ENCODE data around the gene NFIC.

Gene NFIC

GRCh38 chr19:3513229-3514140, 147.1 kb downstream of the NFIC start:
- no peak for DNase-seq

- DNase-seq, result no peak
These were observed 148.5 kb downstream of the NFIC start for GRCh38 chr19:3514930-3515329.

GRCh38 chr19:3515891-3516422, 149.6 kb downstream of the NFIC start:
- DNase-seq, result no peak

GRCh38 chr19:3516675-3517207, 150.4 kb downstream of the NFIC start:
- DNase-seq, result peak; percentile 50

- DNase-seq, result no peak
These were observed 151.3 kb downstream of the NFIC start for GRCh38 chr19:3517638-3518037.

- no peak for DNase-seq
These were observed 151.9 kb downstream of the NFIC start for GRCh38 chr19:3518255-3518654.

- no peak for DNase-seq
These were observed 152.3 kb downstream of the NFIC start for GRCh38 chr19:3518659-3519058.

Data from NCI-H1417 treated with DMSO at 0.1 percent for 48 hours (cell line).